Mesenchymal stem cell (in vitro differentiated cells and primary cell): ENCODE measurements around the gene TMPRSS5.

ENCODE experiments used
- DNase-seq: peaks from one replicate; pipeline ENCODE4 v3.0.0-alpha.2; 2013
- H2AFZ ChIP-seq: one replicate; pipeline ENCODE4 v1.6.1; 2013; ENCODE audit warnings: low read depth, mild to moderate bottlenecking, control low read depth, inconsistent platforms, low read length, moderate library complexity
- H2AK5ac ChIP-seq: 2 replicates; pipeline ENCODE4 v1.6.1; 2013; ENCODE audit warnings: low read length, moderate library complexity, mild to moderate bottlenecking, inconsistent platforms; ENCODE audit not compliant: severe bottlenecking
- H2BK120ac ChIP-seq: one replicate; pipeline ENCODE4 v1.6.1; 2013; ENCODE audit warnings: low read depth, mild to moderate bottlenecking, inconsistent platforms, low read length, moderate library complexity
- H2BK12ac ChIP-seq, 2 experiments: one replicate each; pipeline ENCODE4 v1.6.1; 2013; ENCODE audit warnings: inconsistent platforms in 2 of 2, low read length in 2 of 2, mild to moderate bottlenecking in 2 of 2, moderate library complexity in 2 of 2, control low read depth in 1 of 2
- H2BK15ac ChIP-seq: one replicate; pipeline ENCODE4 v1.6.1; 2013; ENCODE audit warnings: mild to moderate bottlenecking, low read depth, inconsistent platforms; ENCODE audit not compliant: poor library complexity, severe bottlenecking
- H2BK5ac ChIP-seq: 2 replicates; pipeline ENCODE4 v1.6.1; 2013; ENCODE audit warnings: low read depth, mild to moderate bottlenecking, low read length, control low read depth, inconsistent platforms; ENCODE audit not compliant: poor library complexity, severe bottlenecking
- H3K14ac ChIP-seq, 2 experiments: one replicate each; pipeline ENCODE4 v1.6.1; 2013; ENCODE audit warnings: inconsistent platforms in 2 of 2, low read length in 2 of 2, control low read depth in 1 of 2, mild to moderate bottlenecking in 1 of 2, moderate library complexity in 1 of 2
- H3K18ac ChIP-seq, 2 experiments: one replicate each; pipeline ENCODE4 v1.6.1; 2013; ENCODE audit warnings: inconsistent platforms in 2 of 2, low read length in 2 of 2, control low read depth in 1 of 2, low read depth in 1 of 2, mild to moderate bottlenecking in 1 of 2
- H3K23ac ChIP-seq, 2 experiments: one replicate each; pipeline ENCODE4 v1.6.1; 2013; ENCODE audit warnings: inconsistent platforms in 2 of 2, low read length in 2 of 2, mild to moderate bottlenecking in 2 of 2, moderate library complexity in 2 of 2, control low read depth in 1 of 2
- H3K27ac ChIP-seq: 2 replicates; pipeline ENCODE4 v1.5.1; 2013; ENCODE audit warnings: mild to moderate bottlenecking, moderate library complexity, low read length, control low read depth, inconsistent platforms; ENCODE audit not compliant: poor library complexity, severe bottlenecking
- H3K27me3 ChIP-seq, 2 experiments: 2 replicates each; pipeline versions ENCODE4 v1.6.1 to v1.7.0; 2013; ENCODE audit warnings: low read length in 2 of 2, mild to moderate bottlenecking in 2 of 2, moderate library complexity in 2 of 2, control low read depth in 1 of 2, inconsistent platforms in 1 of 2; ENCODE audit not compliant: control insufficient read depth in 1 of 2, insufficient read depth in 1 of 2
- H3K36me3 ChIP-seq, 2 experiments: 2 replicates each; pipeline versions ENCODE4 v1.6.1 to v1.7.0; 2013; ENCODE audit warnings: low read length in 2 of 2, control low read depth in 1 of 2, inconsistent platforms in 1 of 2, low read depth in 1 of 2, mild to moderate bottlenecking in 1 of 2; ENCODE audit not compliant: insufficient read depth in 2 of 2, control insufficient read depth in 1 of 2
- H3K4ac ChIP-seq, 2 experiments: one replicate each; pipeline ENCODE4 v1.6.1; 2013; ENCODE audit warnings: inconsistent platforms in 2 of 2, low read length in 2 of 2, mild to moderate bottlenecking in 2 of 2, moderate library complexity in 2 of 2, control low read depth in 1 of 2, low read depth in 1 of 2
- H3K4me1 ChIP-seq: 2 replicates; pipeline ENCODE4 v1.6.1; 2013; ENCODE audit warnings: low read depth, low read length, control low read depth; ENCODE audit not compliant: control insufficient read depth, insufficient read depth
- H3K4me2 ChIP-seq: 2 replicates; pipeline ENCODE4 v1.6.1; 2013; ENCODE audit warnings: low read length, mild to moderate bottlenecking, inconsistent platforms; ENCODE audit not compliant: poor library complexity, severe bottlenecking
- H3K4me3 ChIP-seq, 2 experiments: 2 replicates each; pipeline versions ENCODE4 v1.5.1 to v1.7.0; 2013; ENCODE audit warnings: low read length in 2 of 2, mild to moderate bottlenecking in 2 of 2, control low read depth in 1 of 2, low read depth in 1 of 2; ENCODE audit not compliant: insufficient read depth in 1 of 2
- H3K79me1 ChIP-seq: replicated peaks from 2 replicates; pipeline ENCODE4 v1.6.1; 2013; ENCODE audit warnings: mild to moderate bottlenecking, control low read depth, low read length, inconsistent platforms; ENCODE audit not compliant: poor library complexity, severe bottlenecking
- H3K9ac ChIP-seq: 2 replicates; pipeline ENCODE4 v1.7.0; 2013; ENCODE audit warnings: mild to moderate bottlenecking, low read length, moderate library complexity
- H3K9me3 ChIP-seq: 2 replicates; pipeline ENCODE4 v1.7.0; 2013; ENCODE audit warnings: mild to moderate bottlenecking, low read length; ENCODE audit not compliant: control insufficient read depth
- H4K8ac ChIP-seq: one replicate; pipeline ENCODE4 v1.6.1; 2013; ENCODE audit warnings: inconsistent platforms, mild to moderate bottlenecking, low read length, moderate library complexity
- H4K91ac ChIP-seq: one replicate; pipeline ENCODE4 v1.6.1; 2013; ENCODE audit warnings: mild to moderate bottlenecking, low read length, inconsistent platforms
- WGBS: methylation state at CpG from one replicate; pipeline ENCODE4 v1.1.7; 2013; ENCODE audit warnings: mixed read lengths; 5-methylcytosine and 5-hydroxymethylcytosine counted together

TMPRSS5 gene

GRCh38 chr11:113647108-113647507 is 59.0 kb downstream of the TMPRSS5 start:
- Histone ChIP-seq H3K14ac (no peak overlapping the region), H2BK120ac (no peak overlapping the region), H3K9me3 (peaks cover 17% of the 10 kb centered on the region)

GRCh38 chr11:113645593-113646349 is 60.3 kb downstream of the TMPRSS5 start:
- Histone ChIP-seq H2BK12ac (no peak overlapping the region), H3K23ac (no peak overlapping the region), H2BK120ac (no peak overlapping the region), H3K27ac (no peak overlapping the region), H3K36me3 (no peaks in the 10 kb centered on the region), H3K4ac (no peak overlapping the region), H4K8ac (no peak overlapping the region), H2AK5ac (no peak overlapping the region), H3K4me2 (no peak overlapping the region), H2BK15ac (no peak overlapping the region), H3K14ac (no peak overlapping the region), H3K79me1 (no peaks in the 10 kb centered on the region), H2AFZ (no peak overlapping the region), H3K18ac (no peak overlapping the region), H3K9me3 (peaks cover 7% of the 10 kb centered on the region), H3K9ac (no peak overlapping the region), H3K27me3 (peaks cover 3 to 50% of the 10 kb centered on the region in 2 experiments), H4K91ac (no peak overlapping the region), H2BK5ac (no peak overlapping the region), H3K4me3 (no peak overlapping the region), H3K4me1 (peaks cover 1% of the 10 kb centered on the region)
- no peak for DNase-seq
- 85% methylated on average over 5 of the region's 5 CpGs for WGBS

More at GRCh38 chr11:113647108-113647507, 59.0 kb downstream of the TMPRSS5 start:
- Histone ChIP-seq H2AFZ (no peak overlapping the region), H3K79me1 (no peaks in the 10 kb centered on the region), H2BK15ac (no peak overlapping the region), H2BK12ac (no peak overlapping the region), H3K27ac (no peak overlapping the region), H3K18ac (no peak overlapping the region), H4K91ac (no peak overlapping the region), H3K4me1 (peaks cover 1% of the 10 kb centered on the region), H3K23ac (no peak overlapping the region), H3K36me3 (no peaks in the 10 kb centered on the region), H3K4me2 (no peak overlapping the region), H3K4me3 (no peak overlapping the region), H3K27me3 (peaks cover 3 to 54% of the 10 kb centered on the region in 2 experiments), H2BK5ac (no peak overlapping the region), H2AK5ac (no peak overlapping the region), H3K4ac (no peak overlapping the region), H3K9ac (no peak overlapping the region), H4K8ac (no peak overlapping the region)
- 62% methylated on average over 3 of the region's 3 CpGs for WGBS
- DNase-seq = no peak

DNA sequence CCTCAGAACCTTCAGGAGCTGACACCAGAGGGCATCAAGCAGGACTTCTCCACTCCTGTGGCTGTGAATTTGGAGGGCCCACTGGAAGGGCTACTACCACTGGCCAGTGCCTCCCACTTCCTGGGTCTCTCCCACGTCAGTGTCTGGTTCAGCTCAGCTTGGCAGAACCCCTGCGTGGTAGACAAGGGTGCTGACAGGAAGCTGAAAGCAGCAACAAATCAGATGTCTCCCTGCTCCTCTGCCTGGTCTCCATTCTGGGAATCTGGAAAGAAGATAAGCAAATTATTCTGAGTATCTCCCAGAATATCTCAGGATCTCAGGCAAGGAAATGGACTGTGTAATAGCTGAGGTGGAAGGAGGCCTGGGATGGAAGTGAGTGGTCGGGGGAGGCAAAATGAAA is 61.5 kb downstream of the TMPRSS5 start:
- Histone ChIP-seq H2BK5ac (no peak overlapping the region), H3K23ac (no peak overlapping the region), H3K79me1 (no peaks in the 10 kb centered on the region)

GRCh38 chr11:113643701-113644100 is 62.4 kb downstream of the TMPRSS5 start:
- no peak overlapping the region for H3K9ac ChIP-seq
- no peak overlapping the region for H2BK12ac ChIP-seq
- H3K4ac ChIP-seq = no peak overlapping the region
- H2BK5ac ChIP-seq = no peak overlapping the region
- no peak overlapping the region for H2BK120ac ChIP-seq
- H3K36me3 ChIP-seq = no peaks in the 10 kb centered on the region
- H3K9me3 ChIP-seq = no peaks in the 10 kb centered on the region
- no peak overlapping the region for H3K23ac ChIP-seq
- H4K91ac ChIP-seq = no peak overlapping the region
- no peak overlapping the region for H3K14ac ChIP-seq
- H2BK15ac ChIP-seq = no peak overlapping the region
- H3K79me1 ChIP-seq = no peaks in the 10 kb centered on the region
- H3K27ac ChIP-seq = no peak overlapping the region
- H2AK5ac ChIP-seq = no peak overlapping the region
- 82% methylated on average over 4 of the region's 5 CpGs for WGBS
- no peak overlapping the region for H3K4me3 ChIP-seq
- no peak overlapping the region for H3K4me2 ChIP-seq
- DNase-seq = no peak
- H3K18ac ChIP-seq = no peak overlapping the region
- H4K8ac ChIP-seq = no peak overlapping the region
- H2AFZ ChIP-seq = no peak overlapping the region
- H3K4me1 ChIP-seq = peaks cover 1% of the 10 kb centered on the region
- H3K27me3 ChIP-seq = peaks cover 3 to 65% of the 10 kb centered on the region in 2 experiments

More for the DNA sequence above, 61.5 kb downstream of the TMPRSS5 start:
- Histone ChIP-seq H3K4ac (no peak overlapping the region), H3K27me3 (peaks cover 3 to 57% of the 10 kb centered on the region in 2 experiments), H3K9me3 (no peaks in the 10 kb centered on the region), H3K14ac (no peak overlapping the region), H3K4me1 (peaks cover 1% of the 10 kb centered on the region), H2BK120ac (no peak overlapping the region), H3K4me3 (no peak overlapping the region), H2BK12ac (no peak overlapping the region), H2AFZ (no peak overlapping the region), H3K18ac (no peak overlapping the region), H4K8ac (no peak overlapping the region), H2BK15ac (no peak overlapping the region), H3K27ac (no peak overlapping the region), H2AK5ac (no peak overlapping the region), H3K9ac (no peak overlapping the region), H4K91ac (no peak overlapping the region), H3K36me3 (no peaks in the 10 kb centered on the region), H3K4me2 (no peak overlapping the region)
- DNase-seq = no peak
- 50% methylated on average over 3 of the region's 3 CpGs for WGBS
